ENCODE measurements around the gene ABHD5.

DNA sequence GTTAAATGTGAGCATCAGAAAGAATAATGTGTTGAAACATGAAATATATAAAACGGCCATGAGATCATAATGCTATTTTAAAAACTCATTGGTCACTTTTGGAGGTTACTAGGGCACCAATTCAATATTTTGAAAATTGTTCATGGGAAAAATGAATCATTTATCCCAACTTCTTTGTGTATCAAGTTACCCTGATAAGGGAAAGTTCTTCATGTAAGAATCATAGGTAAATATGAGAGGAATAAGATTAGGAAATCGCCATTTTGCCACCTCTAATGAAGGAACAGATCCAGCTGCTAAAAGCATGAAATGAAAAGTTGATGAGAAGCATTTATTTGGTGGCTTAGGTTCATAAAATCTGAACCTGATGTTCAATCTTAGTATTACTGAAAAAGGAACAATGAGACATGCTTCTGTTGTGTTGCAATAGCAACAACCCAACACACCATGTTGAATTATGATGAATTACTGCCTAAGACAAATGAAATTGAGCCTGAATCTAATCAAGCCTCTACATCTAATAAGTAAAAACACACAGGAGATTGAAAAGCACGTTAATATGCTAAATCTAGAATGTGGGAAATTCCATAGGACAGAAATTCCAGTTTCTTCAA, 32.5 kb downstream of the ABHD5 start:
- TF ChIP-seq POLR2A (IDR thresholded peaks at IDR 0.05) = no peak
- TF ChIP-seq, protein P1, sequence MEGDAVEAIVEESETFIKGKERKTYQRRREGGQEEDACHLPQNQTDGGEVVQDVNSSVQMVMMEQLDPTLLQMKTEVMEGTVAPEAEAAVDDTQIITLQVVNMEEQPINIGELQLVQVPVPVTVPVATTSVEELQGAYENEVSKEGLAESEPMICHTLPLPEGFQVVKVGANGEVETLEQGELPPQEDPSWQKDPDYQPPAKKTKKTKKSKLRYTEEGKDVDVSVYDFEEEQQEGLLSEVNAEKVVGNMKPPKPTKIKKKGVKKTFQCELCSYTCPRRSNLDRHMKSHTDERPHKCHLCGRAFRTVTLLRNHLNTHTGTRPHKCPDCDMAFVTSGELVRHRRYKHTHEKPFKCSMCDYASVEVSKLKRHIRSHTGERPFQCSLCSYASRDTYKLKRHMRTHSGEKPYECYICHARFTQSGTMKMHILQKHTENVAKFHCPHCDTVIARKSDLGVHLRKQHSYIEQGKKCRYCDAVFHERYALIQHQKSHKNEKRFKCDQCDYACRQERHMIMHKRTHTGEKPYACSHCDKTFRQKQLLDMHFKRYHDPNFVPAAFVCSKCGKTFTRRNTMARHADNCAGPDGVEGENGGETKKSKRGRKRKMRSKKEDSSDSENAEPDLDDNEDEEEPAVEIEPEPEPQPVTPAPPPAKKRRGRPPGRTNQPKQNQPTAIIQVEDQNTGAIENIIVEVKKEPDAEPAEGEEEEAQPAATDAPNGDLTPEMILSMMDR (IDR thresholded peaks at IDR 0.05) = no peak
